GM15510 (cell line): ENCODE data around the gene PRKAG2.

Experiments used
- POLR2A ChIP-seq: IDR thresholded peaks from 3 replicates; pipeline ENCODE4 v1.6.1; 2011; ENCODE audit warnings: borderline replicate concordance; ENCODE audit not compliant: insufficient read length; ENCODE audit errors: extremely low read depth

The PRKAG2 gene

GRCh38 chr7:151904270-151904669, 27.4 kb upstream of the PRKAG2 start:
- TF ChIP-seq POLR2A = no peak

GRCh38 chr7:151903249-151904032, 26.5 kb upstream of the PRKAG2 start:
- TF ChIP-seq POLR2A = no peak

- no peak for TF ChIP-seq POLR2A
These were observed 25.4 kb upstream of the PRKAG2 start for GRCh38 chr7:151902311-151902710.

- no peak for TF ChIP-seq POLR2A
These were observed 24.9 kb upstream of the PRKAG2 start for GRCh38 chr7:151901828-151902227.

- no peak for TF ChIP-seq POLR2A
These were observed 24.2 kb upstream of the PRKAG2 start for GRCh38 chr7:151900986-151901621.

- no peak for TF ChIP-seq POLR2A
These were observed 23.7 kb upstream of the PRKAG2 start for GRCh38 chr7:151900591-151900985.

- no peak for TF ChIP-seq POLR2A
These were observed 22.8 kb upstream of the PRKAG2 start for GRCh38 chr7:151899513-151900360.

GRCh38 chr7:151897951-151898686, 21.2 kb upstream of the PRKAG2 start:
- no peak for TF ChIP-seq POLR2A

GRCh38 chr7:151897161-151897731, 20.3 kb upstream of the PRKAG2 start:
- no peak for TF ChIP-seq POLR2A

- TF ChIP-seq POLR2A = no peak
These were observed 19.6 kb upstream of the PRKAG2 start for GRCh38 chr7:151896486-151896885.

GRCh38 chr7:151896086-151896485, 19.2 kb upstream of the PRKAG2 start:
- TF ChIP-seq POLR2A = no peak

- TF ChIP-seq POLR2A = no peak
These were observed 18.7 kb upstream of the PRKAG2 start for GRCh38 chr7:151895631-151896031.

- no peak for TF ChIP-seq POLR2A
These were observed 18.2 kb upstream of the PRKAG2 start for GRCh38 chr7:151895008-151895630.
